HG02798 (cell line): Measurements from ENCODE around the gene BEND7.

Source experiments
- ATAC-seq: cut with Tn5 transposase; IDR thresholded peaks from one replicate; pipeline ENCODE4 v1.9.1; 2021; ENCODE audit warnings: mild to moderate bottlenecking; ENCODE audit not compliant: unreplicated experiment, poor library complexity

Gene BEND7

DNA sequence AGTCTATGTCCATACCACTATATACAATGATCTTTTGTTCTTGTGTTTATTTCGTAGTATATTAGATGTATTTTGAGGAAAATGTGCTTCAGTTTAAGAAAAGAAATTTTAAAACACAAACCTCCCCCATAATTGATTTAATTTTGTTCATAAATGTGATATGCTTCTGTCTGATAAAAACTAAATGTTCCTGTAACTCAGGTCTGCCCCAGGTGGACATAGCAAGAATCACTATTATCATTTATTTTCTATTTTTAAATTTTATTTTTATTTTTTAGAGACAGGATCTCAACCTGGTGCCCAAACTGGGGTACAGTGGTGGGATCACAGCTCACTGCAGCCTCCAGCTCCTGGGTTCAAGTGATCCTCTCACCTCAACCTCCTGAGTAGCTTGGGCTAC is 43.2 kb downstream of the BEND7 start:
- ATAC-seq: no peak

DNA sequence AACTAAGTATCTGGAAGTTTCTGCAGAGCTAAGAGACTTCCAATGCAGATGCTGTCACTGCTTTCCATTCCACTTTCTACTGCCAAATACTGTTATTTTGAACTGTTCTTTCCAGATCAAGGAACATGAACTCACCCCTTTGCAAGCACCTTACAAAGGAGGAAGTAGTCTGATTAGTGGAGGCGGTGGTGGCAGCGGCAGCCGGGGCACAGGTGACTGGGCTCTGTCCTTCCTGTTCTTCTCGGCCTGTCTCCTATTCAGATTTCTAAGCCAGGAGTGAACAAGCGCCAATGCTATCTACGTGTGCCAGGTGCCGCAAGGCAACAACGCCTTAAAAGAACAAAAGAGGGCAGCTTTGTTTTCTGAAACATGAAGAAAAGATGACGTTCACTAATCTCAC is 44.9 kb downstream of the BEND7 start:
- no peak for ATAC-seq

DNA sequence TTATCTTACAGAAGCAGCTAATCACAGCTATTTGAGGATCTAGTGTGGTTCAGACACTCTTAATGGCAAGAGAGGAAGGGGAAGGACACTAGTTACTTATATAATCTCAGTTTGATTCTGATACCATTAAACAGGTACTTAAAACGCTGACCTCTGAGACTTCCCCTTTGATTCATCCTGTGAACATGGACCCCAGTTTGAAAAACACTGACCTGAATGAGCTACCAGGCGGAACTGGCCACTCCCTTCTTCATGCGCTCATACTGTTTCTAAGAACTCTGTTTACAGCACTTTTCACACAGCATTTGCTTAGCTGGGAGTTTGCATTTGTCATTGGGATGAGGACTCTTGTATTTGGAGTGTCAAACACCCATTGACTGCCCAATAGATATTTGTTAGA is 45.7 kb downstream of the BEND7 start:
- ATAC-seq: no peak

DNA sequence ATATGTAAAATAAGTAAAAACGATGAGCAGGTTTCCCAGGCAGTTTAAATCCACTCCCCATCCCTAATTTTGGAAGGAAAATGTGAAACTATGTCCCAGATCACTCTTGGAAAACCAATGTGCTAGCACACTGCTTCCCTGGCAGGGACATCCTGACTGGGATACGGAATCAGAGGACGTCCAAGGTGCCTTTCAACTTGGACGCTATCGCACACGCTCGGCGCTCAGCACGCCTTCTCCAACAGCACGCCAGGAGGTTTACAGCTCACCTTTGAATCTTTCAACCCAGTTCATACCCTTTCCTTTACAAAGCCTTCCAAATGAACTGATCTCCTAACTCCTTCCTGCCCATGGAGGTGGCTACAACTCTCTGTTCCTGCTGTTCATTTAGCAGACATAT is 47.1 kb downstream of the BEND7 start:
- no peak for ATAC-seq

DNA sequence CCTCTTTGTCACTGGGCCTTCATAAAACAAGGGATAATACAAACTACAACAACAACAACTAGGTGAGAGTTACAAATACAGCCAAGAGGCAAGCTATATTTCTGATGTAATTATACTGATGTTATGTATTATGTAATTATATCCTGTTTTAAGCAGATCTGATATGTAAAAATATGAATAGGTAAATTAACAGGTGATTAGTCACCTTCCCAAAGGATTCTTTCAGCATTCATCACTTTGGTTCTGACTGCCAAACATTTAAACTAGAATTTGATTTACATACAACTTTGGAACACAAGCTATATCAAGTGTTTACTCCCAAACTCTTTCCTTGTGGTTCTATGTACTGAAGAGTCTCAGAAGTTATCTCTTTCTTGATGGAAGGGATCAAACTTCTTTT is 53.7 kb downstream of the BEND7 start:
- ATAC-seq: no peak

DNA sequence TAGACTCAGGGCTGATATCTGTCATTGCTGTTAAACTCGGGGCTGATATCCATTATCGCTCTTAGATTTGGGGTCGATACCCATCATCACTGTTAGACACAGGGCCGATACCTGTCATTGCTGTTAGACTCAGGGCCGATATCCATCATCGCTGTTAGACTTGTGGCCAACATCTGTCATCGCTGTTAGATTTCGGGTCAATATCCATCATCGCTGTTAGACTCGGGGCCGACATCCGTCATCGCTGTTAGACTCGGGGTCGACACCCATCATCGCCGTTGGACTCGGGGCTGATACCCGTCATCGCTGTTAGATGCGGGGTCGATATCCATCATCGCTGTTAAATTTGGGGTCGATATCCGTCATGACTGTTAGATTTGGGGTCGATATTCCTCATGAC is 54.8 kb downstream of the BEND7 start:
- ATAC-seq: no peak

DNA sequence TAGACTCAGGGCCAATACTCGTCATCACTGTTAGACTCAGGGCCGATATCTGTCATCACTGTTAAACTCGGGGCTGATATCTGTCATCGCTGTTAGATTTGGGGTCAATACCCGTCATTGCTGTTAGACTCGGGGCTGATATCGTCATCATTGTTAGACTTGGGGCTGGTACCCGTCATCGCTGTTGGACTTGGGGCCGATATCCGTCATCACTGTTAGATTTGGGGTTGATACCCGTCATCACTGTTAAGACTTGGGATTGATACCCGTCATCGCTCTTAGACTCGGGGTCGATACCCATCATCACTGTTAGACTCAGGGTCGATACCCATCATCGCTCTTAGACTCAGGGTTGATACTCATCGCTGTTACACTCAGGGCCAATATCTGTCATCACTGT is 56.5 kb downstream of the BEND7 start:
- no peak for ATAC-seq

DNA sequence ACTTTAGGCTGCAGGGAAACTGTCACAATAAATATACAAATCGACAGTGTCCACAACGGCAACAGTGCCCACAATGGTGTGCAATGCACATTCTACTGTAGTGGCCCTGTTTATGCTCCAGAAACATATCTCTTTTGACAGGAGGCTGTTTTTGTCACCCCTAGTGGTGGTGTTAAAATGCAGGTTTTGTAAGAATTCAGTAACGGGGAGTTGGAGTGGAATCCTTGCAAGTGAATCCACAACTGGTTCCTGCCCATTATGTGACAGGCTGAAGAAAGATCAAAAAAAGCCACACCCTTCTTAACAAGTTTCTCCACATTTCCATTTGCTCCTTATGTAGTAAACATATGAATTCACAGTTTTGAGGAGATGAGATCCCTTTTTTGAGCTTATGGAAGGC is 58.5 kb downstream of the BEND7 start:
- no peak for ATAC-seq

DNA sequence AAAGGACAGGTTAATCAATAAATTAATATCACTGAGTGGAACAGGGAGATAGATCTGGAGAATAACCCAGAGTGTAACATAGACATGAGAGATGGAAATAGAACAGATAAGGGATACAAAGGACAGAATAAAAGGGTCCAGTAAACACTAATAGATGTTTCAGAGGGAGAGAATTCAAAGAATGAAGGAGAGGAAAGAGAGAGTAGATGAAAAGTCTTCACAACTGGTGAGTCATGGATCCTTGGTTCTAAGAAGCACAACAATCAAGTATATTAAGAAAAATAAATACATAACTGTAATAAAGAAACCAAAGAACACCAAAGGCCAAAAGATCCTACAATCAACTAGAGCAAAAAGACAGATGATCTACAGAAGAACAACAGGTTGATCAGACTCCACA is 66.3 kb downstream of the BEND7 start:
- no peak for ATAC-seq

DNA sequence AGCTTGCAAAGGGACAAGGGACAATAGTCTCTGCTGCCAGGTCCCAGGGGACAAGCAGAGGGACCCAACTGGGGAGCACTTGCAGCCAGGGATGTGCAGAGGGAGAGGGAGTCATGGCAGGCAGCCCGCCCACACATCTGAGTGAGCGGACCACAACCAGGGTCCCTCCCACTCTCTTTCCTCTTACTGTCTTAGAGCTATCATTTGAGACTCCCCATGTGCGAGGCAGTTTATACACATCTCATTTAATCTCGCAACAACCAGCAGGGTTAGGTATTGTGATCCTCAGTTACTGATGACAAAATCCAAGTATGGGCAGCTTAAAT is 70.2 kb downstream of the BEND7 start:
- ATAC-seq: no peak

DNA sequence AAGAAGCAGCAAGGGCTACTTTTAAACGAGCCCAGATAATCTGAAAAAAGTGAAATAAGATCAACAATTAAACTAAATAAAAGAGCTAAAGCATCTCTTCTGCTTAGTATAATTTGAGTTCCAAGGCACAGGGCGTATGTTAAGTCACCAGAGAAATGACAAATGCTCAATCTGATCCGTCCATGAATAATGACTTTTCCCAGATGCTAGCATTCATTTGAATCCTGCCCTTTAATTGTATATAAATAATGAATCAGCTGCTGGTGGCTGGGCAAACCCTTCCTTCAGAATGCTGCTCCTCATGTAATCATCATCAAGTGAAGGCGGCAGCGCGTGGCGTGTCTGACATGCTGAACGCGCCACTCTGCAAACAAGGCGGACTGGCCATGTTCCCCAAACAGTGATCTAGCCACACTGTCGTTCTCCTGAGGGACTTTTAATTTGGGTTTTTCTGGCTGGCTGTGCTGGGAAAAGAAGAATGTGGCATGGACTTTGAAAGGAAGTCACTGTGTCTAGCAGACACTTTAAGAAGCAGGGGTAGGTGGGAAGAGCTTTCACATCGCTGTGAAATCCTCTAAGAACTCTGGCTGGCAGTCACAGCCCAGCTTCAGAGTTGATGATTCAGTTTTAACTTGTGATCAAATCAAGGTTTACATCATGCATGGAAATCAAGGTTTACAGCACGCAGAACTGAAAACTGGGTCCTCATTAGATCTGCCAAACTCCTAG is 70.7 kb downstream of the BEND7 start:
- no peak for ATAC-seq

DNA sequence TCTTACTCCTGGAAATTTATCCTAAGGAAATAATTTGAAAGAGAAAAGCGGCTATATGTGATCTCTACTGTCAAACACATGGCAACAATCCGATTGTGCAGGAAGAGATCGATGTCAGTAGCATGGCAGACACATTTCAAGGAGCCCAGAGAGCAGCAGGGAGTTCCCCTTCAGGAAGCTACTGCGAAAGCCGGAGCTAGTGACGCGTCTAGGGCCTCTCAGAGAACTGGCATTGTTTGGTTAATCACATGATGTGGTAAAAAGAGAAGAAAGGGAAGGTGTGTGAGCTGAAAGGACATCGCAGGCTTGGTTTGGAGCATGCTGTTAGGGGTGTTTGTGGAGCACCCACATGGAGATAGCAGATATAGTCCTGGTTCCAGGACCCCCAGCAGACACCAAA is 74.9 kb downstream of the BEND7 start:
- ATAC-seq: no peak

DNA sequence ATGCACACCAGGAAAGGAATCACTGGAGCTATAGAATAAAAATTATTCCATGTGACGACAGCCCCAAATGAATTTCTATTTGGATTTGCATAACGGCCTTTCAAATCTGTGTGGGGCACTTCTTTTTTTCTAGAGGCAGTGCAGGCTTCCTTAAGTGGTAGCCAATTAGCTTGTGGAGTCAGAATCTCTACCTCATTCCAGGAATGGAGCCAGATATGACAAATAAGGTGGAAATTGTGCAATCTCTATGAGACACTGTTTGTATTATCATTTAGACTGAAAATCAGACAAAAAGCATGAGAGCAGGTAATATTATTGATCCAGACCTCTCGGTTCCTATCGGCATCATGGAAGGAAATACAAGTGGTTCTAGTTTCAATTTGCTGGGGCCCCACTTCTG is 78.7 kb downstream of the BEND7 start:
- no peak for ATAC-seq

DNA sequence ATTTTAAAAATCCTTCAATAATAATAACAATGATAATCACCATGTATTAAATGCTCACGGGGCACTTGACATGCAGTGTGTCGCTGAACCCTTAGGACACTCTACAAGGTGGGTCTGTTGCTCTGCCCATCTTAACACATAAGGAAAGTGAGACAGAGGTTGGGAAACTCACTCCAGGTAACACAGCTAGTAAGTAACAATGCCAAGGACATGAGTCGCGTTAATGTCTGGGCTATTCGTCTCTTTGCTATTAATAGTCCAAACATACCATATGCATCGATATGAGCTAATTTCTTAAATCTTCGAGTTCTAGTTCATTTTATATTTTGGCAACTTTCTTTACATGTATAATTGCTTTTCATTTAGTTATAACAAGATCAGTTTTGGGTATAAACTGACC is 79.5 kb downstream of the BEND7 start:
- no peak for ATAC-seq

DNA sequence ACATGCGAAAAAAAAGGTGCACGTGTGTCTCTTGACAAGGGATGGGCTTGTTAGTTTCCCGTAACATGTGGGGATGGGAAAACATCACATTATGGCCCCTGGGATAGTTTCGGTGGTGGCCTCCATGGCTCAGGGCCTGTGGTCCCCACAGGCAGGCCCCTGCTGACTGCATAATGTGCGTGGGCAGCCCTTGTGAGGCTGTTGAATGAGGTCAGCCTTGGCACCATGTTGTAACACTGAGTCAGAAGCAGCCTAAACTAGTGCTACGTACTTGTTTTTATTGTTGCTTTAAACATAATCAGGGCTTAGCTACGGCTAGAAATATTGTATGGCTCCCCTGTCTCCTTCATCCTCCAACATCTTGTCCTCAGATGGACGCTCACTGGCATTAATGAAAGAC is 80.6 kb downstream of the BEND7 start:
- no peak for ATAC-seq

DNA sequence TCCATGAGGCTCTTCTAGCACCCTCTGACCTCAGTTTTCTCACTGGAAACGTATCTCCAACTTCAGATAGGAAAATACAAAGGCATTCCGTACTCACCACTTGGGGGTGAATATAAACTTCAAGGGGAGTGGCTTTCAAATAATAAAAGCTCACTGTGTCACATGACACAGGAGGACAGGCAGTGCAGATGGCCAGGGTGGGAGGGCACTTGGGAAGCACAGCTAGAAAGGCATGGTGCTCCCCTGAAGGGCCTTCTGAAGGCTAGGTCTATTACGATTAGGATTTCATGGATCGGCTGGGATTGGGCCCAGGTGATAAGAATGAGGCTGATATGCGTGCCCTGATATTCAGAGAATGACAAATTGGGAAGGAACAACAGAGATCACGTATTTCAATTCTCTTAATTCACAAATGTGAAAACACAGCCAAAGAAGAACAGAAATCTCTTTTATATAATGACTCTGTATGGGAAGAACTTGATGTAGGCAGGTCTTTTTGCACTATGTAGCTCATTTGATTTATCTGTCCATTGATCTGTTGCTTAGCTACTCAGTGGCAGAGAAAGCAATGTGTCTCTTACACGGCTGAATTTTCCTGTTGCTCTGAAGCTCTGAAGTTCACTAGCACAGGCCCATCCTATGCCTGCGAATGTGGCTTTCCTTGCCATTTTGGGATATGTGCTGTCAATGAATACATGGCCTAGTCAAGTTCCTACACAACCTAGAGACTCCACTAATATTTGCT is 83.0 kb downstream of the BEND7 start:
- ATAC-seq: no peak

DNA sequence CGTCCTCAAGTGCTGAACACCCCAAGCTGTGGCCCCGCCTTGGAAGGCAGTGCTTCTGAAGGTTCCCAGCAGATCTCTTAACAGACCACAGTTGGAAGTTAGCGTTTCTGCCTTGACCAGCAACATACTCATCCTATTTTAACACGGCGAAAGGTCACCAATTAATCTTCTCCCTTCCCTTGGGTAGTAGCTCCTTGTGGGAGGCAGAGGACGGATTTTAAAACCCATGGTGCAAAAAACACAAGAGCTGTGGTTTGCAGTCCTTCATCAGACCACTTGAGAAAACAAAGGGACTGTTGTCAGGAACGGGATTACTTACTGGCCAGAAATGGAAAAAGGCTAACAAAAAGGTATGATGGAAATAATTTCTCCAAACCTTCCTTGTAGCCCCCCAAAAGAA is 87.3 kb downstream of the BEND7 start:
- ATAC-seq: no peak

DNA sequence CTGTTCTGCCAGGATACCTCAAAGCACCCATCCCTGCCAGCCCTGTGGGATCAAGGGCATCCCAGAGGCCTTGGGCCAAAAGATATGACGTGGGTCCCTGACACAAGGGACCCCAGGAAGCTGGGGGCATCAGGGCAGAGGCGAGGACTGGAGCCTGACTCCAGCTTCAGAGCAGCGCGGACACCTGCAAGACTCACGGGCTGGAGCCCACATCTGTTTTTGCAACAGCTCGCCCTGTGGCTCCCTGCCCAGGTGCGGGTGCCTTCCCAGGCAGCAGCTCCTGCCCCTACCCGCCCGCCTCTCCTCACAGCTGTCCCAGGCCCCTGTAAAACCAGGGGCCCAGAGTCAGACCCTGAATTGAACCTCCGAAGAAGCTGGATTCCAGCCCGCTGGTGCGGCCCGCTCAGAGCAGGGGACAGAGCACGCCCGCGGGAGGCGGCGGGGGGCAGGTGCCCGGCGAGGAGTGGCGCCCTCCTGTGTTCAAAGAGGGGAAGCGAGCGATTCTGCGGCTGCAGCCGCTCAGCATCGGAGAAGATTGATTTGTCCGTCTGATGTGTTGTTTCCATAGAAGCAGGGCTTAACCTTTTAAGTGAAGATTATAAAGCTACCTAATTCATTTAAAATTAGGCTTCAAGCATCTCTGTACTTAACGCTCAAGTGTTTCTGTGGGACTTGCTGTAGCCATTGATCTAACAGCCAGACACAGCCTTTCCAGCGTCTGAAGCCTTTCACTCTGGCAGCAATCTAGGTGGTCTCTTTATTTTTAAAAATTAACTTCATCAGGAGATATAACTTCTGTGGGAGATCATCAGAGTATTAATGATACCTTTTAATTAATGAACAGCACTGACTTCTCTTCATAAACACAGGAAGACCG is 88.4 kb downstream of the BEND7 start:
- ATAC-seq: peak; percentile 80

DNA sequence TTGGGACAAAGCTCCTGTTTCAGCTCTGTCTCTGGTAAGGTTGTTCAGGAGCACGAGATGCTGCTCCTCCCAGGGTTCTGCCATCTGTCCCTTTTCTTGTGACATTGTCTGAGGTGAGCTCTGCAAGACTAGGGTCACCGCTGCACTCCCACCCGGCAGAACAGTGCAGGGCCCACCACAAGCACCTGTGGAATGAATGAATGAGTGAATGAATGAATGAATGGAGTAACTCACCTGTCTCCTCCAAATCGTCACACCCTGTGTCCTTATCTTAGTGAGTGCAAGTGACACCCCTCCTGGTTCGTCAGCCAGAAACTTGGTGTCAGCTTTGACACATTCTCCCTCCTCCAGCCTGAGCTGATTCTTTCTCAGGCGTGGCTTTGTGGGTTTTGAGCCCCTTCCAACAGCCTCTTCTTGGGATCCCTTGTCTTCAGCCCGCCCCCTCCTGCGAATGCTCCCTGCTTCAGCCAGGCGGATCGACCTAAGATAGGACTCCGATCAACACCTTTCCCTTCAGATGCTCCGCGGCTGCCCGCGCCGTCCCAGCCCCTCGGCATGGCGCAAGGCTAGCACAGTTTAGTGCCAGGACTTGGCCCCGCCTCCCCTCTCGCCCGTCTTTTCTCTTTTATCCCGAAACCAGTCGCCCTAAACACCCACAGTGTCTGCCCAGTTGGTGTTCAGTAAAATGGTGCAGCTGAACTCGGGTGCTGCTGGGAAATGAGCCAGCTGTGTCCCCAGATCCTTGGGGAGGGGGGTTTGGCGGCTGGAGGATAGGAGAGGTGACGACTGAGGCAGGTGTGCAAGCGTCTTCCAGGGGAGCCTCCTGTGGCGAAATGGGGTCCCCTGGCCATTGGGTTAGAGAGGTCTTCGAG is 89.3 kb downstream of the BEND7 start:
- ATAC-seq: no peak

DNA sequence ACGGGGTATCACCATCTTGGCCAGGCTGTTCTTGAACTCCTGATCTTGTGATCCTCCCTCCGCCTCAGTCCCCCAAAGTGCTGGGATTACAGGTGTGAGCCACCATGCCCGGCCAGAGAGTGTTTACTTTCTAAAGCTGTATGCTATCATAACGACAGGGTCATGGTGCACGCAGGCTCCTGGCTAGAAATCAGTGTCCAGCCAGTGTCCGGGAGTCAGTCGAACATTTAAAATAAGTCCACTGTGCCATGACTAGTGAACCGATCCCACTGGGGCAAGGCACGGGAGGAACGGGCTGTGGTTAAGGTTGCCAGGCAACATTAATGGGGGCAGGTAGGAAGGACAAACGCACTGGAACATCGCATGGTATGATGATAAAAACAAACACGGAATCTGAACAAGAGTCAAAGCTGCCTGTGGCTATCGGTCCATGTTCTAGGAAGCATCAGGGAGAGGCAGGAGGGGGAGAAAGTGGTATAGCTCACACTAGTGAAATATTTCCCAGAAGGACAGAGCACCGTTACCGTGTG is 91.7 kb downstream of the BEND7 start:
- ATAC-seq: no peak
